A673 (cell line): Measurements from ENCODE around the gene CPED1.

ENCODE experiments used
- CTCF ChIP-seq: fragments of 300-800, 200-600 bp; sonication (generic); conservative IDR thresholded peaks from 2 replicates; pipeline ENCODE4 v1.5.1; 2017; ENCODE audit warnings: low read depth, mild to moderate bottlenecking, antibody characterized with exemption, low read length, moderate library complexity, mixed read lengths
- EZH2 ChIP-seq: fragments of 200-600 bp; sonication (generic); IDR thresholded peaks from 2 replicates; pipeline ENCODE4 v1.6.1; 2017; ENCODE audit warnings: borderline replicate concordance, low read depth, mild to moderate bottlenecking, mixed read lengths, antibody characterized with exemption, low read length; ENCODE audit not compliant: poor library complexity, severe bottlenecking

DNA sequence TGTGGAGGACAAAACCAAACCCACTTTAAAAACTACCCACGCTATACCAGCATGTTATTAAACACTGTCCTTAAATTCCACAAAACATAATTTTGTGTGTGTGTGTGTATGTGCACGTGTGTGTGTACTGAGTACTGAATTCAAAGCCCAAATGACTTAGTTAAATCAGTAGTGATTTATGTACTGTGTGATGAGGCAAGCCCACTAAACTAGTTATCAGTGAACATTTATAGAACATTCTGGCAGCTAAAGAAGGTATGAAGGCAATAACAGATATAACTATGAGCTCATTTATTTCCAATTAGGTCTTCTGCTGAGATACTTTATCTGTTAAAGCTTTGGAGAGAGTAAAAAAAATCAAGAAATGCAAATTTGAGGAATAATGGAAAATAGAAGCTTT lies 115.1 kb downstream of the CPED1 start:
- TF ChIP-seq CTCF (no peak), EZH2 (no peak)
